GM18858 (cell line): Measurements from ENCODE around the gene CELA1.

Source experiments
- ATAC-seq: cut with Tn5 transposase; IDR thresholded peaks from one replicate; pipeline ENCODE4 v1.9.1; 2021; ENCODE audit not compliant: unreplicated experiment

The CELA1 gene

DNA sequence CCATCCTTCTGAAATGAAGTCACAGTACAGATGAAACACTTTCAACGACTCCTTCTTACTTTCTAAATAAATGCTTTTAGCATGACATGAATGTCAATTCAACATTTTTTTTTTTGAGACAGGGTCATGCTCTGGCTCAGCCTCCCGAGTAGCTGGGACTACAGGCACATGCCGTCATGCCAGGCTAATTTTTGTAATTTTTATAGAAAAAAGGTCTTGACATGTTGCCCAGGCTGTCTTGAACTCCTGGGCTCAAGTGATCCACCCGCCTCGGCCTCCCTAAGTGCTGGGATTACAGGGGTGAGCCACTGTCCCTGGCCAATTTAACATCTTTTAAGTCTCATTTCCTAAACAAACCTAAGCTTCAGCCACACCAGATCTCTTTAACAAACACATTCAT is 28.4 kb upstream of the CELA1 start:
- ATAC-seq: no peak

DNA sequence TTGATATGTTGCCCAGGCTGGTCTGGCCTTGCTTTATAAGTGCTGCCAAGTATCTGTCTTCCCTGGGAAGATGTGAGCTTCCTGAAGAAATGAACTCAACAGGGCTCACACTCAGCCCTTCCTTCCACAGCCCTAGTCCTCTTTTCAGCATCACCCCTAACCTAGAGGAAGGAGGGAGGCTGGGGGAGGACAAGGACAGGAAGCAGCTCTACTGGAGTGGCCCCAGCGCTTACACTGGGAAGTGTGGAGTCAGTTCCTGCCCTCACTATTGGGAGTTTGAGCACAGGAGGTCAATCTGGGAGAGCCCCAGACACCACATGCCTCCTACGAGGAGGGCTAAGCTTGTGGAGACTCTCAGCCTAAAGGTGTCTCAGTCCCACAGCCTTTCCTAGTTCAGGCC is 27.9 kb upstream of the CELA1 start:
- ATAC-seq: no peak

DNA sequence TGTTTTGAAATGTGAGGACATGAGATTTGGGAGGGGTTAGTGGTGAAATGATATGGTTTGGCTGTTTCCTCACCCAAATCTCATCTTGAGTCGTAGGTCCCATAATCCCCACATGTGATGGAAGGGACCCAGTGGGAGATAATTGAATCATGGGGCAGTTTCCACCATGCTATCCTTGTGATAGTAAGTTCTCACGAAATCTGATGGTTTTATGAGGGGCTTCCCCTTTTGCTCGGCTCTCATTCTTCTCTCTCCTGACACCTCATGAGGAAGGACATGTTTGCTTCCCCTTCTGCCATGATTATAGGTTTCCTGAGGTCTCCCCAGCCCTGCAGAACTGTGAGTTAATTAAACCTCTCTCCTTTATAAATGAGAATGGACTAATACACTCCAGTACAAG is 26.7 kb upstream of the CELA1 start:
- no peak for ATAC-seq

DNA sequence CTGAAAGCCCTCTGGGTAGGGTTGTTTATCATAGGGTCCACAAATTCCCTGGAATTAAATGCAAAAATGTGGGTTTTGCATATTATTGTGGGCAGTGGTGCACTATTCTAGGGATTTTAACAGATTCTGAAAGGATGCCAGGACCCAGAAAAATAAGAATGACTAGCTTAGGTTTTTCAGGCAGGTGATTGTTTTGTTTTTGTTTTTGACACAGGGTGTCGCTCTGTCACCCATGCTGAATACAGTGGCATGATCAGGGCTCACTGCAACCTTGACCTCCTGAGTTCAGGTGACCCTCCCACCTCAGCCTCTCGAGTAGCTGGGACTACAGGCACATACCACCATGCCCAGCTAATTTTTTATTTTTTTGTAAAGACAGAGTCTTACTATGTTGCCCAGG is 25.5 kb upstream of the CELA1 start:
- ATAC-seq: no peak

DNA sequence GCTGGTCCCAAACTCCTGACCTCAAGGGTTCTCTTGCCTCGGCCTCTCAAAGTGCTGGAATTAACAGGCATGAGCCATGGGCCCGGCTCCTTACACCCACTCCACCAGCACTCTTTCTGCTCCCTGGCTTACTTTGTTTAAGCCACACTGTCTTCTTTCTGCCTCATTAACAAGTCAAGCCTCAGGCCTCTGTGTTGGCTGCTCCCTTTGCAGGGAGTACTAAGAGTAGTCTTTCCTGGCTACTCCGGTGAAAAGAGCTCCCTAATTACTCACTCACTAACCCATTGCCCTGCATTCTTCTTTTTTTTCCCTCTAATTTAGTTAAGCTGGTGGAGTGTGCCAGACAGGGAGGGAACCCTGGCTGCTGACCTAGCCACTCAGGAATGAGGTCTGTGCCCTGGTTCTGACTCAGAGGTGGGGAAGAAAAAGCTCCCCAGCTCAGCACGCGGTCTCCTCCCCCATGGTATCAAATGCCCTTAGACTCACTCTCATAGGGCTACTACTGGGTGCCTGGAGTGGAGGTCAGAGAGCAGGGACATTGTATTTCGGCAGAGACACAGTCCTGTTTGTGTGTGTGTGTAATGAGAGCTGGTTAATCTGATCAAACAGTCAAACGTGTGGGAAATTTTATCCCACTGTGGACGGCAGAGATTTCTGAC is 24.9 kb upstream of the CELA1 start:
- ATAC-seq: no peak

DNA sequence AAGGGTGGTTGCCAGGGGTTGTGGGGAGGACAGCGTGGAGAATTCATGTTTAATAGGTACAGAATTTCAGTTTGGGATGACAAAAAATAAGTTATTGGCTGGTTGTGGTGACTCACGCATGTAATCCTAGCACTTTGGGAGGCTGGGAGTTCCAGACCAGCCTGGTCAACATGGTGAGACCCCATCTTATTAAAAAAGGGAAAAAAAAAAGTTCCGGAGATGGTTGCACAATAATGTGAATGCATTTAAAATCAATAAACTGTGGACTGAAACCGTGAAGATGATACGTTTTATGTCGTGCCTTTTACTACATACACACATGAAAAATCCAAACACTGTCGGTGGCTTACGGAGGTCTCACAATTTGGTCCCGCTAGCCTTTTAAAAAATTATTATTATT is 24.2 kb upstream of the CELA1 start:
- ATAC-seq: no peak

DNA sequence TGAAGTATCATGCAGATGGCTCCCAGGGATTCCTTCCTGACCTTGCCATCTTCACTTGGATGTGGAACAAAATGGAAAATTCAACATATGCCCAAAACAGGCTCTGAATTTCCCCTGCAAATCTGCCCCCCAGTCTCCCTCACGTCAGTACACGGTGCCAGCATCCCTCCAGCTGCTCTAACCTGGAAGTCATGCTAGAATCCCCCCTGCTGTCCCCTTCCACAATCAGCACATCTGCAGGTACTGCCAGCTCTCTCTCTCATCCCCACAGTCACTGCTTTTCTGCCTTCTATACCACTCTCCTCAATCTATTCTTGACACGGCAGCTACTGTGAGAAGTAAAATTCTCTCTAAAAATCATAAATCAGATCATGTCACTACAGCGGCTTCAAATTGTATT is 23.1 kb upstream of the CELA1 start:
- ATAC-seq: no peak

DNA sequence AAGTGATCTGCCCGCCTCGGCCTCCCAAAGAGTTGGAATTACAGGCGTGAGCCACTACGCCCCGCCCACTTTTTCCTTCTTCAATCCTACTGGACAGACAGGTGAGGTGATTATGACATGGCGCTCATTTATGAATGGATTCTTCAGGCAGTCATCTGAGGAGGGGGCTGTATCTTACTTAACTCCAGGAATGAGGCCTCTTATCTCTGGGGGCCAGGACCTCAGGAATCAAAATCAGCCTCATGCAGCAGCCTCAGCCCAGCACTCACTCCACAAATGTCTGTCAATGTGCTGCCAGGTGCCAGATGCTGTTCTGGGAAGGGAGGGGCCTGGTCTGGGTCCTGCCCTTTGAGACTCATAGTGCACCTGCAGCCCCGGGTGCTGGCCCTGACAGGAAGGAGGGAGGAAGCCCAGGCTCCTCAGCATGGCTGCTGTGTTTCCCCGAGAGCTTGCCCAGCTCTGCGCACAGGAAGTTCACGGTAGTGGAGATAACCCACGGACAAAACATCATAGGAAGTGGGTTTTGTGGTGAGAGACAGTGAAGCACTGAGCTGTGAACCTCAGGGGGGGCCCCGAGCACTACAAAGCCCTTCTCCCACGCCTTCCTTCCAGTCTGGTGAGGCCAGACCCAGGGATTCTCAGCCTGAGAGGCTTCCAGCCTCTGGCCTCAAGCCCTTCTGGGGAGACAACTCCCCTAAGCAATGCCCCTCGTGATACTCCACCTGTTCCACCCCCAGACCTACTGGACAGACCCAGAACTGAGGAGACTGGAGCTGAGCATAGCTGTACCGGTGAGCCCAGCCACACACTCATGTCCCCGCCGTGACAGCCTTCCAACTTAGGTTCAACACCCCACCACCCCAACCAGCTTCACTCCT is 22.4 kb upstream of the CELA1 start:
- ATAC-seq: peak; percentile 96

DNA sequence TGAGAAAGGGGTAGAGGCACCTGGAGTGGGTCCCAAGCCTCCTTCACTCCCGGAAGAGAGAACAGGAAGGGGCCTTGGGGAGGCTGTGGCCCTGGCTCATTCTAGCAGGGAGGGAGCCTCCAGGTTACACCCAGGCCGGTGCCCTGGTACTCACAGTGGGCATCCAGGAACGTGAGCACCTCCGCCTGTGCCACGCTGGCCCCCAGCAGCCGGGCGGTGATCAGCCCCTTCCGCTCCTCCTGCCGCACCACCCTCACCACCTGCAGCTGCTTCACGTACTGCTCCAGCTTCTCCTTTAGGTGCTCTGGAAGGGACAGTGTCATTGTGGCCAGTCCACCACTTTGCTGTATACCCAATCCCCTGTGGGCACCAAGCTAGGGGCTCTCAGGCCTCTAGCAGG is 18.8 kb upstream of the CELA1 start:
- ATAC-seq: no peak

DNA sequence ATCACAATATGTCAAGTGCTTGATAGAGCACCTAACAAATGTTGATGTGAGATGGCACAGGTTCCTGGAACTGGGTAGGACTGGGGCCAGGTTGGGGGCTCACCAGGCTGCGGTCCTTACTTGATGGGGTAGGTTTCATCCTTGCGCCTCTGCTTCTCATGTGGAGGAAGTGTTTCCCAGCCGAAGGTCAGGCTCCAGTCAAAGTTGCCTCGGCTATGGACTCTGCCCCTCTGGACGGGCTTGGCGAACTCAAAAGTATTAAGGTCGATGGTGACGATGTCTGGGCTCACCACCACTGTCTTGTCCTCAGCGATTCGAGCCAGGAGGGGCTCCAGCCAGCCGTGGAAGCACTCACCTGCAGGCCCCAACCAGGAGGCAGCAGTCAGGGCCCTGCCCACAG is 17.5 kb upstream of the CELA1 start:
- no peak for ATAC-seq

DNA sequence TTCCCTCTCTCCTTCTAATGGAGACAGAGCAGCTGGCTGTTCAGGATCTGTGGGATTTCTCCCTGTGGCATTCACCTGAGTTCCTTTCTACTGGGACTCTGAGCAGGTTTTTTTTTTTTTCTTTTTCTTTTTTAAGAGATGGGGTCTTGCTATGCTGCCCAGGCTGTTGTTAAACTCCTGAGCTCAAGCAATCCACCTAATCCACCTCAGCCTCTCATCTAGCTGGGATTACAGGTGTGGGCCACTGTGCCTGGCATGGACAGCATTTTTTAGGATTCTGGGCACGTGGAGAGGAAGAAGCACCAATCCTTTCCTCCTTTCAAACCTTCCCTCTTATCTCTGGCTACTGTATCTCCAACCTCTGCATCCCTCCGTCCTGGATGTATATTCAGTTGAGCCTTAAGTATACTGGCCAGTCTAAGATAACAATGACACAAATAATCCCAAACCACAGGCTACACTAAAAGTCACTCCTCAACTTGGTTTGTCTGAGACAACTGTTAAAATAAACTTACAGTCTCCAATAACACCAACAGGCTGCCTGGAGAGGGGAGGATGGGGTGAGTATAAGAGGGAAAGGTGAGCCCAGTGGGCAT is 16.4 kb upstream of the CELA1 start:
- ATAC-seq: no peak

DNA sequence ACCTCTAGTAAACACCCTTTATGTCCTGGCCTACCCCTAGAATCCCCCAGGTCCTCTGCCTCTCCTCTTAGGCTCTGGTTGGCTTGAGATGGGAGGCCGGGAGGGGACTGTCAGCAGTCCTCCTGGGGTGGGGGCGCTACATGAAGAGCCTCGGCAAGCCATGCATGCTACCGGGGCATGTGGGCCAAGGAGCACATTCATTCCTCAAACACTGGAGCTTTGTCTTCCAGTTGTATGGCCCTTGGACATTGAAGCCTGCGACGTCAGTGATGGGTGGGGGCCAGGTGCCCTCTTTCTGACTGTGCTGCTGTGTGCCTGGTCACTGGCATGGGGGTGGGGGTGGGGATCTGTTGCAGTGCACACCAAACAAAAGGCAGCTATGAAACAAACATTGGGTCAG is 15.8 kb upstream of the CELA1 start:
- ATAC-seq: no peak

DNA sequence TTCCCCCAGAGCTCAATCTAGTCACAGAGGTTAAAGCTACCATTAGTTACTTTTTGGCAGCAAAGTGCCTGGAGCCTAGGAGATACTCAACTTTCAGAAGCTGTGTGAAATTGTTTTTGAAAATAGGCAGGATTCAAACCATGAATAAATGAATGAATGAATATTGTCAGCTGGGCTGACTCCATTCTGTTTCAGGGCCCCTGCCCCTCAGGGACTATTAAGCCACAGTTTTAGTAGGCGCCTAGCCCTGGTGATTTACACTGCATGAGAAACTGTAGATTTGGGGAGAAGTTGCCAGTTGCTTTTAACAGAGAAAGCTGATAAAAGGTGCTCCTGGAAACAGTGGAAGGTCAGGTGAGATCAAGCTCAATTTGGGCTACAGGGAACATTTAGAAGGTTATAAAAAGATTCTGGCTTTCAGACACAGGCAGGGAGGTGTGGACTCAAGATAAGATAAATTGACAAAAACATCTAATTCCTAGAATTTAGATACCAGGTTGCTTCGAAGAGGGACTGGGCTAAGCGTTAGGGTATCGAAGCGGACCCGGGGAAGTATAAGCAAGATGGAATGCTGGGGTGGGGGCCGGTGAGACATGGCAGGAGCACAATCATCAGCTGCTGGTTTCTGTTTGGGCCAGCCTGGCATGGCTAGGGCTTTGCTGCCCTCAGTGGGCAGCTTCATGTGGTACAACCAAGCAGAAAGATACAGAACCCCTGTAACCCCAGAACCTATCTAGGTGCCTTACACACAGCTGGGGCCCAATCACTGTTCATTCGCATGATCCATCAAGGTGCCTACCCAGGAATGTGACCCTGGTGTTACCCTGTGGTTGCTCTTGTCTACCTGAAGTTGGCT is 14.9 kb upstream of the CELA1 start:
- no peak for ATAC-seq

DNA sequence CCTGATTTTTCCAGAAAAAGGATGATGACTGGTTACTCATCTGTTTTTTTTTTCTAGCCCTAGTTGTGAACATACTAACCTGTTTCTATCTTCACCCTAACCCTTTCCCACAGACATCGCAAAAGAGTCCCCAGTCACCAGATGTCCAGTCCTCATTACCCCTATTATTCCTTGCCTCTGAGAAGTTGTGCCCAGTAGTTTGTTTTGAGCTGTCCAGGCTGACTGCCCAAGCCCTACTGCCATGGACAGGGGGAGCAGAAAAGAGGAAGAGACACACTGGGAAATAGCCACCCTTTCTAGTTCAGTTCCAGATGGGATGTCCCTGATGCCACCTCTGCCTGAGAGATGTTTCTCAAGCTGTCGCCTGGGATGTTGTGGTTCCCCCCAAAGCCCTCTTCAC is 13.8 kb upstream of the CELA1 start:
- no peak for ATAC-seq

DNA sequence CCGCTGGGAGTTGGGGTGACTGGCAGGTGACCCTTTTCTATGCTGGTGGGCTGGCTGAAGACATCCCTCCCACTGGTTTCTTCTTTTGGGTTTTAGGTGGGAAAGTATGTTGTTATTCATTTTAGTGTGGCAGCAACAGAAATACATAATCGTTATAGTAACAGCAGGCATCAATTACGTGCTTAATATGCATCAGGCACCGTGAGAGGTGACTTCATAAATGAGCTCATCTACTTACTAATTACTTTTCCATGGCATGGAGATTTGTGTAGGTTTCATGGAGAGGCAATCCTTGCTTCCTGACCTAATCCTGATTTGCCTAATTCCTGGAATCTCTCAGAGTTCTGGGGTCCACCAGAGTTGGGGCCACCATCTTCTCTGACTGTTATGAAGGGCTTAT is 13.4 kb upstream of the CELA1 start:
- ATAC-seq: no peak

DNA sequence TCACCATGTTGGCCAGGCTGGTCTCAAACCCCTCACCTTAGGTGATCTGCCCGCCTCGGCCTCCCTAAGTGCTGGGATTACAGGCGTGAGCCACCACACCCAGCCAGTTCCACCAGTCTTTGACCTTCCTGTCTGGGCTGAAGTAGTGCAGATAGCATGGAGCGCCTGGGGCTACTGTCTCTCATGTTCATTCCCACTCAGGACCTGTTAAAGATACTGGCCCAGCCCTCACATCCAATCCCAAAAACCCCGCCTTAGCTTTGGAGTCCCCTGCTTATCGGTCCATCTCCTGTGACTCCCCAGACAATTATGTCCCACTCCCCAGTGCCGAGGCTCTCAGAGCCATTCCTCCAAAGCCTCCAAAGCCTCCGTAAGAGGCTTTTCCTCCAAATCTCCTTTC is 12.0 kb upstream of the CELA1 start:
- no peak for ATAC-seq

DNA sequence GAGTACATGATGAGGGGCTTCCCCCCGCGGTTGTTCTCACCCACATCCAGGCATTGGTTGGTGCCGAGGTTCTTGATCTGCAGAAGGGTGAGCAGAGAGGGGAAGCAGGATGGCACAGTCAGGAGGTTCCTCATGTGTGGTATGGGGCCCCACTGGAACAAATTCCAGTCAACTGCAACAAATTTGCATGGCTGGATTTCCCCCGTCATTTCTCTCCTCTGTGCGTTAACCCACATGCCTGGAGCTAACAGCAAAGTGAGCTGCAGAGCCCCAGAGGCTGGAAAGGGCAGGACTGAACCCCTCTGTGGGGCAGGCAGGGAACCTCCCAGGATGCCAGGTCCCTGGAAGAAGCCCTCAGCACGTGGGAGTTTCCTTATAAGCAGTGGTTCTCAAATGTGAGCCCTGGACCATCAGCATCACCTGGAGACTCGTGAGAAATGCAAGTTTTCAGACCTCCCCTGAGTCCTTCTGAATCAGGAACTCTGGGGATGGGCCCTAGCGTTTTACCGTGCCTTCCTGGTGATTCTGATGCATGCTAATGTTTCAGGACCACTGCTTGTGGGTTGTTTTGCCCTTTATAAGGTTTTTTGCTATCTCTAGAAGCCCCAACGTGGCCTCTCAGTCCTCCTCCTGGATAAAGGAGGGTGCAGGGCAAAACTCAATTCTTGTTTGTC is 11.0 kb upstream of the CELA1 start:
- ATAC-seq: no peak

DNA sequence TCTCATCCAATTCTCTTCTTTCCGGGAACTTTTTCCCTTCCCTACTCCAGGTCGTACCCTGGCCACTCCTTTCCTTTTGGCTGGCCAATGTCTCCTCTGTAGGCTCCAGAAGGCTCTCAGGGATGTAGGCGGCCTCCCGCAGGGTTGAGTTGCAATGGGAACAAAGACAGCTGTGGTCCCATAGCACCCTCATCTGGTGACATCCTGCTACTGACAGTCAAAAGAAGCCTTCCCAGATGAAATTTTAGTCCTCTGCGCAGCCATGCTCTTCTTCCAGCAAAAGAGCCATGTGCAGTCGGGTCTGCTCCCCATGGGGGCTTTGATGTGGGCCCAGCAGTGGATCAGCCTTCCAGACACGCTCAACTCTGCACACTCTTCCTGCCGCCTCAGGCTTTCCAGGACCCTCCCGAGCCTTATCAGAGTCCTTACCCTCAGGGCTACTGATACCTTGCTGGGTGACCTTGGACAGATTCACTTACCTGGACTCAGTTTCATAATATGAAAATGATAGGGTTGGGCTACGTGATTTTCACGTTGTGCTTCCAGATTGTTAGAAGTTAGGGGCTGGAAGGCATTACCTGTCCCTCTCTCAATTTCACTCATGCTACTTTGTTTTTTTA is 5.5 kb upstream of the CELA1 start:
- no peak for ATAC-seq

DNA sequence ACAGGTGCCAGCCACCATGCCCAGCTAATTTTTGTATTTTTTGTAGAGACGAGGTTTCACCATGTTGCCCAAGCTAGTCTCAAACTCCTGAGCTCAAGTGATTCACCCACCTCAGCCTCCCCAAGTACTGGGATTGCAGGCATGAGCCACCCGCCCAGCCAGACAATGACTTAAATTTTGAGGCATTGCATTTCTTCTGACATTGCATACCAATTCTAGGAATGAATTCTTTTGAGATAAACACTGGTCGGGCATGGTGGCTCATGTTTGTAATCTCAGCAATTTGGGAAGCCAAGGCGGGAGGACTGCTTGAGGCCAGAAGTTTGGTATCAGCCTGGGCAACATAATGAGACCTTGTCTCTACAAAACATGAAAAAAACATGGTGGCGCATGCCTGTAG is 2.5 kb upstream of the CELA1 start:
- no peak for ATAC-seq

DNA sequence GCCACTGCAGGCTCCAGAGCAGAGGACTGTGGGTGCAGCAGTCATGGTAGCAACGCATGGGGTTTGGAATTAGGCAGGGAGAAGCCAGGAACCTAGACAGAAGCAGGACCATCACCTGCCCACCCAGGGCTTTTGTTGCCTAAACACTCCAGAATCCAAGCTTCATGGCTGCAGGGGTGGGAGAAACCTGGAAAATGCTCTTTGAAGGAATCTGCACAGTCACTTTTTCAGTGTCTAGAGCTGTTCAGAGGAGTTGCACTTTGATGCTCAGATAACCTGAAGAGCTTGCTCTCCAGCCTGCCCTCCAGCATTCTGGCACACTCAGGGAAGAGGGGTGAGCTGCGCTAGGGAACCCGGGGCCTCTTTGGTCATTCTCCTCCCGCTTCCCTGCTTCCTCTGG is 1.6 kb upstream of the CELA1 start:
- no peak for ATAC-seq
